Dedifferentiated amniotic fluid mesenchymal stem cell (primary cell): ENCODE measurements around the gene PCDHGA3.
"Not testable (repeated sequence)": the region's sequence is repeated elsewhere in the genome, so short reads cannot be mapped to it uniquely, and the experiment has no call there.

ENCODE experiments used
- DNase-seq: peaks from one replicate; pipeline ENCODE4 v3.0.0-alpha.2; 2016; ENCODE audit errors: extremely low spot score

The PCDHGA3 gene

DNA sequence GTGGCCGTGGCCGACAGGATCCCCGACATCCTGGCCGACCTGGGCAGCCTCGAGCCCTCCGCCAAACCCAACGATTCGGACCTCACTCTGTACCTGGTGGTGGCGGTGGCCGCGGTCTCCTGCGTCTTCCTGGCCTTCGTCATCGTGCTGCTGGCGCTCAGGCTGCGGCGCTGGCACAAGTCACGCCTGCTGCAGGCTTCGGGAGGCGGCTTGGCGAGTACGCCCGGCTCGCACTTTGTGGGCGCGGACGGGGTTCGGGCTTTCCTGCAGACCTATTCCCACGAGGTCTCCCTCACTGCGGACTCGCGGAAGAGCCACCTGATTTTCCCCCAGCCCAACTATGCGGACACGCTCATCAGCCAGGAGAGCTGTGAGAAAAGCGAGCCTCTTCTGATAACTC is 2.4 kb downstream of the PCDHGA3 start:
- not testable (repeated sequence) for DNase-seq

DNA sequence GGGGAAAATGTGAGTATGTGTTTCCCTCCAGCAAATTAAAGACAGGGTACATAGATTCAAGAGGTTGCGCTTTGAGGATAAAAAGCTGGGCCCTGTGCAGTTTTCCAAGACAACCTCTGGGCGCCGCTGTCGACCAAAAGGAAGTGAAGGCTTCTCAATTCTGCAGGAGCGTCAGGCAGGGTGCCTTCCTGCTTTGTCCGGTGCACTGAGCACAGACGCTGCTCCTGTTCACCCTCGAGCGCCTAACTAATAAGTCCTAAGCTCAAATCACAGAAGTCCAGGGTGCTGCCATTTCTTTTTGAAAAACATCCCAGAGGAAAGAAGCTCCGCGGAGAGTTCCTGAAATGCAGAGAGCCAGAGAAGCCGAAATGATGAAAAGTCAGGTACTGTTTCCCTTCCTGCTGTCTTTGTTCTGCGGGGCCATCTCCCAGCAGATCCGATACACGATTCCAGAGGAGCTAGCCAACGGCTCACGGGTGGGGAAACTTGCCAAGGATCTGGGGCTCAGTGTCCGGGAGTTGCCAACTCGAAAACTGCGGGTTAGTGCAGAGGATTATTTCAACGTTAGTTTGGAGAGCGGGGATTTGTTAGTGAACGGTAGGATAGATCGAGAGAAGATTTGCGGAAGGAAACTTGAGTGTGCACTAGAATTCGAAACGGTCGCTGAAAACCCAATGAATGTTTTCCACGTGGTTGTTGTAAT is 6.4 kb downstream of the PCDHGA3 start, which contains the start of gene PCDHGB1:
Gene PCDHGB1, plus strand, starts transcription at position 183 of the 703 bp plus-strand sequence. Its CDS starts 162 bp downstream, at position 345.
- DNase-seq, result peak; percentile 43

DNA sequence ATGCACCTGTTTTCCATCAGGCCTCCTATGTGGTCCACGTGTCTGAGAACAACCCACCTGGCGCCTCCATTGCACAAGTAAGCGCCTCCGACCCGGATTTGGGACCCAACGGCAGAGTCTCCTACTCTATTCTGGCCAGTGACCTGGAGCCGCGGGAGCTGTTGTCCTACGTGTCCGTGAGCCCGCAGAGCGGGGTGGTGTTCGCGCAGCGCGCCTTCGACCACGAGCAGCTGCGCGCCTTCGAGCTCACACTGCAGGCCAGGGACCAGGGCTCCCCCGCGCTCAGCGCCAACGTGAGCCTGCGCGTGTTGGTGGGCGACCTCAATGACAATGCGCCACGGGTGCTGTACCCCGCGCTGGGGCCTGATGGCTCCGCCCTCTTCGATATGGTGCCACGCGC is 8.0 kb downstream of the PCDHGA3 start:
- DNase-seq, result no peak

DNA sequence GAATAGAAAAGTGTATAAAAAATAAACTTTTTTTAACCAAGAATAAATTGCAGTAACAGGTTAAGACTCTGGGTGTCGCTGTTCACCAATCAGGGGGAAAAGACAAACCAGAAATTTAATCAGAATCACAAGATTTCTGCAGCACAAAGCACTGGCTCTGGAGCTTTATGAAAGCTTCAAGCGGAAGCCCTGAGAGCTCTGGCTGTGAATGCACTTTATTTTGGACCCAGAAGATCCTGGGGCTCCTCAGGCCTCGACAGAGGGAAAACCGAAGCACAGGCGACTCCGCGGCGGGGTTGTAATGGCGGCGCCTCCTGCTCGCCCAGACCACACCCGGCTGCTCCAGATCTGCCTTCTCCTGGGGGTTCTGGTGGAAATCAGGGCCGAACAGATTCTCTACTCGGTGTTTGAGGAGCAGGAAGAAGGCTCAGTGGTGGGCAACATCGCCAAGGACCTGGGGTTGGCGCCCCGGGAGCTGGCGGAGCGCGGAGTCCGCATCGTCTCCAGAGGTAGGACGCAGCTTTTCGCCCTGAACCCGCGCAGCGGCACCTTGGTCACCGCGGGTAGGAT is 11.4 kb downstream of the PCDHGA3 start, which contains the start of gene PCDHGA4:
Gene PCDHGA4, plus strand, starts transcription at position 122 of the 570 bp plus-strand sequence. Its CDS starts 87 bp downstream, at position 209.
- DNase-seq, result no peak

DNA sequence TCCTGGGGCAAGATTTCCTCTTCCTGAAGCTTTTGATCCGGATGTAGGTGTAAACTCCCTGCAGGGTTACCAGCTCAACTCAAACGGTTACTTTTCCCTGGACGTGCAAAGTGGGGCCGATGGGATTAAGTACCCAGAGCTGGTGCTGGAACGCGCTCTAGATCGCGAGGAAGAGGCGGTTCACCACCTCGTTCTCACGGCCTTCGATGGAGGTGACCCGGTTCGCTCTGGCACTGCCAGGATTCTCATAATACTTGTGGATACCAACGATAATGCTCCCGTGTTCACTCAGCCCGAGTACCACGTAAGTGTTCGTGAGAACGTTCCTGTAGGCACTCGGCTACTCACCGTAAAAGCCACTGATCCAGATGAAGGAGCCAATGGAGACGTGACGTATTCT is 12.0 kb downstream of the PCDHGA3 start:
- DNase-seq, result no peak

DNA sequence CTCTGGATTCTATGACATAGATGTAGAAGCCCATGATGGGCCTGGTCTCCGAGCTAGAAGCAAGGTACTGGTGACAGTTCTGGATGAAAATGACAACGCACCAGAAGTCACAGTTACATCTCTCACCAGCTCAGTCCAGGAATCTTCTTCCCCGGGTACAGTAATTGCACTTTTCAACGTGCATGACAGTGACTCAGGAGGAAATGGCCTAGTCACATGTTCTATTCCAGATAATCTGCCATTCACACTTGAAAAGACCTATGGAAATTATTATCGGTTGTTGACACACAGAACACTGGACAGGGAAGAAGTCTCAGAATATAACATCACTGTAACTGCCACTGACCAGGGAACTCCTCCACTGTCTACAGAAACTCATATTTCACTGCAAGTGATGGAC is 12.5 kb downstream of the PCDHGA3 start:
- DNase-seq, result no peak

DNA sequence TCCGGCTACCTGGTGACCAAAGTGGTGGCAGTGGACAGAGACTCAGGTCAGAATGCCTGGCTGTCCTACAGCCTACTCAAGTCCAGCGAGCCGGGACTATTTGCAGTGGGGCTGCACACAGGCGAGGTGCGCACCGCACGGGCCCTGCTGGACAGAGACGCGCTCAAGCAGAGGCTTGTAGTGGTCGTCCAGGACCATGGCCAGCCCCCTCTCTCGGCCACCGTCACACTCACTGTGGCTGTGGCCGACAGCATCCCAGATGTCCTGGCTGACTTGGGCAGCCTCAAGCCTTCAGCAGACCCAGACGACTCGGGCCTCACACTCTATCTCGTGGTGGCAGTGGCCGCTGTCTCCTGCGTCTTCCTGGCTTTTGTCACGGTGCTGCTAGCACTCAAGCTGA is 13.3 kb downstream of the PCDHGA3 start:
- no peak for DNase-seq

DNA sequence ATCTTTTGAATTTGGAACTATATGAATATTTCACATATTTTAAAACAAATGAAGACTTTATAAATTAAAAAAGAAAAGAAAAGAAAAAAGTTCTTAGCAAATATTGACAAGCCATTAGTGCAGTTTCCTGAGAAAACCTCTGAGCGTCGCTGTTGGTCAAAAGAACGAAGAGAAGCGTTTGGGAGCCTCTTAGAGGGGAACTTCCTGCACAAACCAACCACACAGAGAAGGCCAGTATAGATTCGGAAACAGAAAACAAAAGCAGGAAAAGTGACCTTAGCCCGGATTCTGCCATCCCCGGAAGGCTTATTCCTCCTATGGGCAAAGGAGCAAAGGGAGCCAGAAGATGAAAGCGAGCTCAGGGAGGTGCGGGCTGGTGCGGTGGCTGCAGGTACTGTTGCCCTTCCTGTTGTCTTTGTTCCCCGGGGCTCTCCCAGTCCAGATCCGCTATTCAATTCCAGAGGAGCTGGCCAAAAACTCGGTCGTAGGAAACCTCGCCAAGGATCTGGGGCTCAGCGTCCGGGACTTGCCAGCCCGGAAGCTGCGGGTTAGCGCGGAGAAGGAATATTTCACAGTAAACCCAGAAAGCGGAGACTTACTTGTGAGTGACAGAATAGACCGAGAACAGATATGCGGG is 16.3 kb downstream of the PCDHGA3 start, which contains the start of gene PCDHGB2:
Gene PCDHGB2, plus strand, starts transcription at position 205 of the 637 bp plus-strand sequence. Its CDS starts 142 bp downstream, at position 347.
- no peak for DNase-seq

DNA sequence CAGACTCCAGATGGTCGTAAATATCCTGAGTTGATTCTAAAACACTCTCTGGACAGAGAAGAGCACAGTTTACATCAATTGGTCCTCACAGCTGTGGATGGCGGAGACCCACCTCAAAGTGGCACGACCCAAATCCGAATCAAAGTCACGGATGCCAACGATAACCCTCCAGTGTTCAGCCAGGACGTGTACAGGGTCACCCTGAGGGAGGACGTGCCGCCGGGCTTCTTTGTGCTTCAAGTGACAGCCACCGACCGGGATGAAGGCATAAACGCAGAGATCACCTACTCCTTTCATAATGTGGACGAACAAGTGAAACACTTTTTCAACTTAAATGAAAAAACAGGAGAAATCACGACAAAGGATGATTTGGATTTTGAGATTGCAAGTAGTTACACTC is 17.1 kb downstream of the PCDHGA3 start:
- DNase-seq, result no peak

DNA sequence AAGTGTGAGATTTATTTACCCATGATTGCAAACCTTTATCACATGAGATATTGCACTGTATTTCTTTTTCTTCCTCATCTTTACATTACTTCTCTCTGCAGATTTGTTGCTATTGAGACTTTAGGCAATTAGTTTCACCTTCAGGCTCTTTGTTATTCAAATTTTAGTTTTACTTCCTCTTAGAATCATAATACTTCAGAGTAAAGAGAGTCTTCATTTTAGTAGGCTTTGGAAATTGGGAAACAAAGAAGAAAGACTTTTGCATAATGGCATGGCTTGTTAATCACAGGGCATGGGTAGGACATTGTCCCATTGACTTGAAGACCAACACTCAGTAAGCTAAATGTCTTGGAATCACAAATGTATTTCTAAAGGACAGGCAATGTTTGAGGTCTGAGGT is 19.1 kb downstream of the PCDHGA3 start:
- DNase-seq, result no peak

DNA sequence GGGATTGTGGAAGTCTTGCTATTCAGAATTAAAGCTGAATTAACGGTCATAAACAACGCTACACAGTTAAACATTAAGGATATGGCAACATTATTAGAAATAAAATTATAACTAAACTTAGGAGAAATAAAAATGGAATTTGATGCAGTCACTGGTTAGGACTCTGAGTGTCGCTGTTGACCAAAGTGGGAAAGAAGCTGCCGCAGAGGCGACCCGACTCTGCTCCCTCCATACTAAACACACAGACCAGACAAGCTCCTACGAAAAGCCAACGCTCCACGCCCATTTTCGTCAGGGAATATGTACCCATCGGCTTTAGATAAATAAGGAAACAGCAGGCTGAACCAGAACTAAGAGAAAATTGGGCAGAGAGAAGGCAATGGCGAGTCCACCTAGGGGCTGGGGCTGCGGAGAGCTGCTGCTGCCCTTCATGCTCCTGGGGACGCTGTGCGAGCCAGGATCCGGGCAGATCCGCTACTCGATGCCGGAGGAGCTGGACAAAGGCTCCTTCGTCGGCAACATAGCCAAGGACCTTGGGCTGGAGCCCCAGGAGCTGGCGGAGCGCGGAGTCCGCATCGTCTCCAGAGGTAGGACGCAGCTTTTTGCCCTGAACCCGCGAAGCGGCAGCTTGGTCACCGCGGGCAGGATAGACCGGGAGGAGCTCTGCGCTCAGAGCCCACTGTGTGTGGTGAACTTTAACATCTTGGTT is 20.5 kb downstream of the PCDHGA3 start, which contains the start of gene PCDHGA5:
Gene PCDHGA5, plus strand, starts transcription at position 211 of the 709 bp plus-strand sequence. Its CDS starts 169 bp downstream, at position 380.
- no peak for DNase-seq

DNA sequence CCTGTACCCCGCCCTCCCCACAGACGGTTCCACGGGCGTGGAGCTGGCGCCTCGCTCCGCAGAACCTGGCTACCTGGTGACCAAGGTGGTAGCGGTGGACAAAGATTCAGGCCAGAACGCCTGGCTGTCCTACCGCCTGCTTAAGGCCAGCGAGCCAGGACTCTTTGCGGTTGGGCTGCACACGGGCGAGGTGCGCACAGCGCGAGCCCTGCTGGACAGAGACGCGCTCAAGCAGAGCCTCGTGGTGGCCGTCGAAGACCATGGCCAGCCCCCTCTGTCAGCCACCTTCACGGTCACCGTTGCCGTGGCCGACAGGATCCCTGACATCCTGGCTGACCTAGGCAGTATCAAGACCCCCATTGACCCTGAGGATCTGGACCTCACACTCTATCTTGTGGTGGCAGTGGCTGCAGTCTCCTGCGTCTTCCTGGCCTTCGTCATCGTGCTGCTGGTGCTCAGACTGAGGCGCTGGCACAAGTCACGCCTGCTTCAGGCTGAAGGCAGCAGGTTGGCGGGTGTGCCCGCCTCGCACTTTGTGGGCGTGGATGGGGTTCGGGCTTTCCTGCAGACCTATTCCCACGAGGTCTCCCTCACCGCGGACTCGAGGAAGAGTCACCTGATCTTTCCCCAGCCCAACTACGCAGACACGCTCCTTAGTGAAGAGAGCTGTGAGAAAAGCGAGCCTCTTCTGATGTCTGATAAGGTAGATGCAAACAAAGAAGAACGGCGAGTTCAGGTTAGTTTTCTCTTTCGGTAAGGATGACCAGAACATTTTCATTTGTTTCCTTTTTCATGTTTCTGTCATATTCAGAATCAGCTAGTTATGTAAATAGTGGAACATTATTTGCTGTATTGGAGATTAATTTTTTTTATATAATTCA is 22.6 kb downstream of the PCDHGA3 start:
- DNase-seq, result no peak

DNA sequence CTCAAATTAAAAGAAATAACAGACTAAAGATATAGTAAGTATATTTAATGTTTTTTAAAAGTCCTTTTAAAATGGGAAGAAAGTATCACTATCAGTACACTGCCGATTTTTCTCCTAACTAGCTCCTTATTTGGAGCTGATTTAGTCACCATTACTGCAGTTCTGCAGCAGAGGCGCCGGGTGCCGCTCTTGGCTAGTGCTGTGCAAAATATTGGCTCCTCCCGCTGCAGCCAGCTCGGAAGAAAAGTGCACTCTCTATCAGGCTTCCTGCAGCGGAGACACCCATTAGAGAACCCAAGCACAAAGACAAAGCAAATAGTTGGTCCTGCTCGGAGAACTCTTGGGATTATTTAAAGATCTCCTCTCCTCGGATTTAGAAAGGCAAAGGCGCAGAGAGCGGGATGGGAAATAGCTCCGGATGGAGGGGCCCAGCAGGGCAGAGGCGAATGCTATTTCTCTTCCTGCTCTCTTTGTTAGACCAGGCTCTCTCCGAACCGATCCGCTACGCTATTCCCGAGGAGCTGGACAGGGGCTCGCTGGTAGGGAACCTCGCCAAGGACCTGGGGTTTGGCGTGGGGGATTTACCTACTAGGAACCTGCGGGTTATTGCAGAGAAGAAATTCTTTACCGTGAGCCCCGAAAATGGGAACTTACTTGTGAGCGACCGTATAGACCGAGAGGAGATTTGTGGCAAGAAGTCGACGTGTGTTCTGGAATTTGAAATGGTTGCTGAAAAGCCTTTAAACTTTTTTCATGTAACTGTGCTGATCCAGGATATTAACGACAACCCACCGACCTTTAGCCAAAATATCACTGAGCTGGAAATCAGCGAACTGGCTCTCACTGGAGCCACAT is 26.6 kb downstream of the PCDHGA3 start, which contains the start of gene PCDHGB3:
Gene PCDHGB3, plus strand, starts transcription at position 249 of the 855 bp plus-strand sequence. Its CDS starts 153 bp downstream, at position 402.
- DNase-seq, result no peak

DNA sequence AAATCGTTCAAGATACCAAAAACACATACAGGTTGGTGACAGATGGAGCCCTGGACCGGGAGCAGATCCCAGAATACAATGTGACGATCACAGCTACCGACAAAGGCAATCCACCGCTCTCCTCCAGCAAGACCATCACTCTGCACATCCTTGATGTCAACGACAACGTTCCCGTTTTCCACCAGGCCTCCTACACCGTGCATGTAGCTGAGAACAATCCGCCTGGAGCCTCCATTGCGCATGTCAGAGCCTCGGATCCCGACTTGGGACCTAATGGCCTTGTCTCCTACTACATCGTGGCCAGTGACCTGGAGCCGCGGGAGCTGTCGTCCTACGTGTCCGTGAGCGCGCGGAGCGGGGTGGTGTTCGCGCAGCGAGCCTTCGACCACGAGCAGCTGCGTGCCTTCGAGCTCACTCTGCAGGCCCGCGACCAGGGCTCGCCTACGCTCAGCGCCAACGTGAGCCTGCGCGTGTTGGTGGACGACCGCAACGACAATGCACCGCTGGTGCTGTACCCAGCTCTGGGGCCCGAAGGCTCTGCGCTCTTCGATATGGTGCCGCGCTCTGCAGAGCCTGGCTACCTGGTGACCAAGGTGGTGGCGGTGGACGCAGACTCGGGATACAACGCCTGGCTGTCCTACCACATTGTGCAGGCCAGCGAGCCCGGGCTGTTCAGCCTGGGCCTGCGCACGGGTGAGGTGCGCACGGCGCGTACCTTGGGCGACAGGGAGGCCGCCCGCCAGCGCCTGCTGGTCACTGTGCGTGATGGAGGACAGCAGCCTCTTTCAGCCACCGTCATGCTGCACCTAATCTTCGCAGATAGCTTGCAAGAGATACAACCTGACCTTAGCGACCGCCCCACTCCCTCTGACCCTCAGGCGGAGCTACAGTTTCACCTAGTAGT is 28.2 kb downstream of the PCDHGA3 start:
- no peak for DNase-seq

DNA sequence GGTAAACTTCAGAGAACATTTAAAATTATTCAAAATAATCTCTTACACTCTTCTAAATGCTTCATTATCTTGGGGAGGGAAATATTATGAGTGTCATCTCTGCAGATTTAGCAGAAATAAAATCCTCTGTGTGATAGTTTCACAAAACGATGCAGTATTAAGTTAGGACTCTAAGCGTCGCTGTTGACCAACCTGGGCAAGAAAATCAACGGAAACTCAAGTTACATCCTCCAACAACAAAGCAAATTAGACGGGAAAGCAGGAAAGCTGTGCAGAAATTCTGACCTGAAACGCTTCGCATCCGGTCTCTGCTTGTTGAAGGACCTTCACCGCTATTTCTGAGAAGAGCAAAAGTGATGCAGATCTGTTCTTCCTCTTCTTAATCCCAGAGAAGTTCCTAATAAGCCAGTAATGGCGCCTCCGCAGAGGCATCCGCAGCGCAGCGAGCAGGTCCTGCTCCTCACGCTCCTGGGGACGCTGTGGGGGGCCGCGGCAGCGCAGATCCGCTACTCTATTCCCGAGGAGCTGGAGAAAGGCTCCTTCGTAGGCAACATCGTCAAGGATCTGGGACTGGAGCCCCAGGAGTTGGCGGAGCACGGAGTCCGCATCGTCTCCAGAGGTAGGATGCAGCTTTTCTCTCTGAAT is 30.2 kb downstream of the PCDHGA3 start, which contains the start of gene PCDHGA6:
Gene PCDHGA6, plus strand, starts transcription at position 219 of the 645 bp plus-strand sequence. Its CDS starts 193 bp downstream, at position 412.
- peak; percentile 39 for DNase-seq

DNA sequence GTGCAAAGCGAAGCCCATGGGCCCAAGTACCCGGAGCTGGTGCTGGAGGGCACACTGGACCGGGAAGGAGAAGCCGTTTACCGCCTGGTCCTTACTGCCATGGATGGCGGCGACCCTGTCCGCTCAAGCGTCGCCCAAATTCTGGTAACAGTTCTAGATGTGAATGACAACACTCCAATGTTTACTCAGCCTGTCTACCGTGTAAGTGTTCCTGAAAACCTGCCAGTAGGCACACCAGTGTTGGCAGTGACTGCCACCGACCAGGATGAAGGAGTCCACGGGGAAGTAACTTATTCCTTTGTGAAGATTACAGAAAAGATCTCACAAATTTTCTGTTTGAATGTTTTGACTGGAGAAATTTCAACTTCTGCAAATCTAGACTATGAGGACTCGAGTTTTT is 31.0 kb downstream of the PCDHGA3 start:
- DNase-seq, result no peak

DNA sequence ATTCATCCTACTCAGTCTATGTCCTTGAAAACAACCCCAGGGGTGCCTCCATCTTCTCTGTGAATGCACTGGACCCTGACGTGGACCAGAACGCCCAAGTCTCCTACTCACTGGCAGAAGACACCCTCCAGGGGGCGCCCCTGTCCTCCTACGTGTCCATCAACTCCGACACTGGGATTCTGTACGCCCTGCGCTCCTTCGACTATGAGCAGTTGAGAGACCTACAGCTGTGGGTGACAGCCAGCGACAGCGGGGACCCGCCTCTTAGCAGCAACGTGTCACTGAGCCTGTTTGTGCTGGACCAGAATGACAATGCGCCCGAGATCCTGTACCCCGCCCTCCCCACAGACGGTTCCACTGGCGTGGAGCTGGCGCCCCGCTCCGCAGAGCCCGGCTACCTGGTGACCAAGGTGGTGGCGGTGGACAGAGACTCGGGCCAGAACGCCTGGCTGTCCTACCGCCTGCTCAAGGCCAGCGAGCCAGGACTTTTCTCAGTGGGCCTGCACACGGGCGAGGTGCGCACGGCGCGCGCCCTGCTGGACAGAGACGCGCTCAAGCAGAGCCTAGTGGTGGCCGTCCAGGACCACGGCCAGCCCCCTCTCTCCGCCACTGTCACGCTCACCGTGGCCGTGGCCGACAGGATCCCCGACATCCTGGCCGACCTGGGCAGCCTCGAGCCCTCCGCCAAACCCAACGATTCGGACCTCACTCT is 32.0 kb downstream of the PCDHGA3 start:
- DNase-seq, result not testable (repeated sequence)
